ENCODE data around the gene SPEG. TPM values are rescaled to one million over a fixed set of nuclear protein-coding genes. Genes with fewer than 3 reads are reported as not detected.

SPEG gene
- total and polyA plus RNA-seq, 2 of the 13 experiments (the other 11 are each of a cell fraction or from before 2014, with no cell fraction given): 0.18 to 0.24 TPM

GRCh38 chr2:219545943-219546352 is 111.3 kb downstream of the SPEG start (continued):
- TF ChIP-seq, protein P1, sequence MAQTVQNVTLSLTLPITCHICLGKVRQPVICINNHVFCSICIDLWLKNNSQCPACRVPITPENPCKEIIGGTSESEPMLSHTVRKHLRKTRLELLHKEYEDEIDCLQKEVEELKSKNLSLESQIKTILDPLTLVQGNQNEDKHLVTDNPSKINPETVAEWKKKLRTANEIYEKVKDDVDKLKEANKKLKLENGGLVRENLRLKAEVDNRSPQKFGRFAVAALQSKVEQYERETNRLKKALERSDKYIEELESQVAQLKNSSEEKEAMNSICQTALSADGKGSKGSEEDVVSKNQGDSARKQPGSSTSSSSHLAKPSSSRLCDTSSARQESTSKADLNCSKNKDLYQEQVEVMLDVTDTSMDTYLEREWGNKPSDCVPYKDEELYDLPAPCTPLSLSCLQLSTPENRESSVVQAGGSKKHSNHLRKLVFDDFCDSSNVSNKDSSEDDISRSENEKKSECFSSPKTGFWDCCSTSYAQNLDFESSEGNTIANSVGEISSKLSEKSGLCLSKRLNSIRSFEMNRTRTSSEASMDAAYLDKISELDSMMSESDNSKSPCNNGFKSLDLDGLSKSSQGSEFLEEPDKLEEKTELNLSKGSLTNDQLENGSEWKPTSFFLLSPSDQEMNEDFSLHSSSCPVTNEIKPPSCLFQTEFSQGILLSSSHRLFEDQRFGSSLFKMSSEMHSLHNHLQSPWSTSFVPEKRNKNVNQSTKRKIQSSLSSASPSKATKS (CRISPR knock-in tag; IDR thresholded peaks at IDR 0.05): peak; percentile 65; the same call in 1 of the 2 replicates
- TF ChIP-seq BCL3 (CRISPR knock-in tag; IDR thresholded peaks at IDR 0.05) (no peak), ZNF121 (CRISPR knock-in tag; IDR thresholded peaks at IDR 0.05) (no peak), RXRB (CRISPR knock-in tag; IDR thresholded peaks at IDR 0.05; ENCODE audit: borderline replicate concordance) (peak; percentile 90), PCBP1 (IDR thresholded peaks at IDR 0.05; ENCODE audit: borderline replicate concordance, low read depth, low read length) (no peak), SRSF1 (optimal IDR thresholded peaks at IDR 0.05; ENCODE audit: low read depth, low read length) (no peak), ZNF557 (CRISPR knock-in tag; IDR thresholded peaks at IDR 0.05) (no peak), ZNF574 (CRISPR knock-in tag; IDR thresholded peaks at IDR 0.05) (peak; percentile 72), PHF5A (CRISPR knock-in tag; IDR thresholded peaks at IDR 0.05; ENCODE audit: low read depth, unreplicated experiment) (peak; percentile 48), CBX2 (IDR thresholded peaks at IDR 0.05; ENCODE audit: low read depth, low read length) (no peak), CBX2 (CRISPR knock-in tag; IDR thresholded peaks at IDR 0.05; ENCODE audit: low read depth) (no peak), ZMAT5 (CRISPR knock-in tag; IDR thresholded peaks at IDR 0.05; ENCODE audit: borderline replicate concordance, low read depth) (no peak), ZBTB21 (CRISPR knock-in tag; IDR thresholded peaks at IDR 0.05) (peak; percentile 66), CBX1 (IDR thresholded peaks at IDR 0.05; ENCODE audit: low read depth) (no peak), ZNF431 (CRISPR knock-in tag; IDR thresholded peaks at IDR 0.05; ENCODE audit: borderline replicate concordance, low read depth) (peak; percentile 52; the same call in 1 of the 2 replicates), ZNF816 (CRISPR knock-in tag; IDR thresholded peaks at IDR 0.05; ENCODE audit: borderline replicate concordance) (peak; percentile 46; the same call in 1 of the 2 replicates), AGO1 (IDR thresholded peaks at IDR 0.05; ENCODE audit: low read depth, low read length, poor library complexity, severe bottlenecking) (no peak), ZFP90 (CRISPR knock-in tag; IDR thresholded peaks at IDR 0.05; ENCODE audit: borderline replicate concordance) (no peak)
- TF ChIP-seq, protein P2, sequence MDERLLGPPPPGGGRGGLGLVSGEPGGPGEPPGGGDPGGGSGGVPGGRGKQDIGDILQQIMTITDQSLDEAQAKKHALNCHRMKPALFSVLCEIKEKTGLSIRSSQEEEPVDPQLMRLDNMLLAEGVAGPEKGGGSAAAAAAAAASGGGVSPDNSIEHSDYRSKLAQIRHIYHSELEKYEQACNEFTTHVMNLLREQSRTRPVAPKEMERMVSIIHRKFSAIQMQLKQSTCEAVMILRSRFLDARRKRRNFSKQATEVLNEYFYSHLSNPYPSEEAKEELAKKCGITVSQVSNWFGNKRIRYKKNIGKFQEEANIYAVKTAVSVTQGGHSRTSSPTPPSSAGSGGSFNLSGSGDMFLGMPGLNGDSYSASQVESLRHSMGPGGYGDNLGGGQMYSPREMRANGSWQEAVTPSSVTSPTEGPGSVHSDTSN (CRISPR knock-in tag; IDR thresholded peaks at IDR 0.05): no peak
- TF ChIP-seq, protein P3, sequence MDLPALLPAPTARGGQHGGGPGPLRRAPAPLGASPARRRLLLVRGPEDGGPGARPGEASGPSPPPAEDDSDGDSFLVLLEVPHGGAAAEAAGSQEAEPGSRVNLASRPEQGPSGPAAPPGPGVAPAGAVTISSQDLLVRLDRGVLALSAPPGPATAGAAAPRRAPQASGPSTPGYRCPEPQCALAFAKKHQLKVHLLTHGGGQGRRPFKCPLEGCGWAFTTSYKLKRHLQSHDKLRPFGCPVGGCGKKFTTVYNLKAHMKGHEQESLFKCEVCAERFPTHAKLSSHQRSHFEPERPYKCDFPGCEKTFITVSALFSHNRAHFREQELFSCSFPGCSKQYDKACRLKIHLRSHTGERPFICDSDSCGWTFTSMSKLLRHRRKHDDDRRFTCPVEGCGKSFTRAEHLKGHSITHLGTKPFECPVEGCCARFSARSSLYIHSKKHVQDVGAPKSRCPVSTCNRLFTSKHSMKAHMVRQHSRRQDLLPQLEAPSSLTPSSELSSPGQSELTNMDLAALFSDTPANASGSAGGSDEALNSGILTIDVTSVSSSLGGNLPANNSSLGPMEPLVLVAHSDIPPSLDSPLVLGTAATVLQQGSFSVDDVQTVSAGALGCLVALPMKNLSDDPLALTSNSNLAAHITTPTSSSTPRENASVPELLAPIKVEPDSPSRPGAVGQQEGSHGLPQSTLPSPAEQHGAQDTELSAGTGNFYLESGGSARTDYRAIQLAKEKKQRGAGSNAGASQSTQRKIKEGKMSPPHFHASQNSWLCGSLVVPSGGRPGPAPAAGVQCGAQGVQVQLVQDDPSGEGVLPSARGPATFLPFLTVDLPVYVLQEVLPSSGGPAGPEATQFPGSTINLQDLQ (CRISPR knock-in tag; IDR thresholded peaks at IDR 0.05): no peak
